DMS 273 (cell line): ENCODE results near the gene KCNQ1.

ENCODE experiments used
- DNase-seq: peaks from one replicate; lab custom pipeline; 2025; ENCODE audit not compliant: unreplicated experiment; lab: John Stamatoyannopoulos, UW

Gene KCNQ1

DNA sequence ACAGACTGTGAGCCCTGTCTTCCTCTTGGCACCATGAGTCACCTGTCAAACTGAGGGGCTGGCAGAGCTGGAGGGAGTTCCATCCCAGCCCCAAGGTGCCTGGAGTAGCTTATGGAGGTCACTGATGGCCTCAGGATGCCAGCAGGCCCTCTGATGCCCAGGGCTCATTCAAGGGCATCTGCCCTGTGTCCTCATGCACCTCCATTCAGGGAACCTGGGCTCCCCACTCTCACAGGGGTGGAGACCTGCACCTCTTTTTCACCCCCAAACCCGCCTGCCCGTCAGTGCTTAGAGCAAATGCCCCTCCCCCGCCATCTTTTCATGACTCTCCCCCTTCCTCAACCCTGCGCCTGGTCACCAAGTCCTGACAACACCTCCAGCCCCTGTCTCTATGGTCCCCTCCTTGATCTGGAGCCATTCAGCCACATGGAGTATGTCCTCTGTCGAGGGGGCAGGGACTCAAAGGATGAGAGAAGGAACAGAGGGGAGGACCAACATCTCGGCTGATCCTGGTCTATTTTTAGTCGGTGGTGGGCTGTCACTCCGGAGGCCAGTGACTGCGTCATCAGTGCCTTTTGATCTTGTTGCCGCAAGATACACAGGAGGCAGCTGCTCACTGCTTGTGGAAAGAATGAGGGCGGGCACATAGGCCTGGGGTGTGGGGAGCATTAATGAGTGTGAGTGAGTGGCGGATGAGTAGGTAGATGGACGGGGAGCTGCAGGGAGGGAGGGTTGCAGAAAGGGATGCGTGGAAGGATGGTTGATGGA lies 368.5 kb downstream of the KCNQ1 start:
- DNase-seq = no peak

DNA sequence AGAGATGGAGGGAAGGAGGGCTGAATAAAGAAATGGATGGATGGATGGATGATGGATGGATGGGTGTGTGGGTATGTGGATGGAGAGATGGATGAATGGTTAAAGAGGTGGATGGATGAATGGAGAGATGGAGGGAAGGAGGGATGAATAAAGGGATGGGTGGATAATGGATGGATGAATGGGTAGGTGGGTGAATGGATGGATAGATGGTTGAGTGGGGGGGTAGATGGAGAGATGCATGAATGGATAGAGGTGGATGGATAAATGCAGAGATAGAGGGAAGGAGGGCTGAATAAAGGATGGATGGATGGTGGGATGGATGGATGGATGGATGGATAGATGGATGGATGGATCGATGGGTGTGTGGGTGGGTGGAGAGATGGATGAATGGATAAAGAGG lies 369.2 kb downstream of the KCNQ1 start:
- no peak for DNase-seq

DNA sequence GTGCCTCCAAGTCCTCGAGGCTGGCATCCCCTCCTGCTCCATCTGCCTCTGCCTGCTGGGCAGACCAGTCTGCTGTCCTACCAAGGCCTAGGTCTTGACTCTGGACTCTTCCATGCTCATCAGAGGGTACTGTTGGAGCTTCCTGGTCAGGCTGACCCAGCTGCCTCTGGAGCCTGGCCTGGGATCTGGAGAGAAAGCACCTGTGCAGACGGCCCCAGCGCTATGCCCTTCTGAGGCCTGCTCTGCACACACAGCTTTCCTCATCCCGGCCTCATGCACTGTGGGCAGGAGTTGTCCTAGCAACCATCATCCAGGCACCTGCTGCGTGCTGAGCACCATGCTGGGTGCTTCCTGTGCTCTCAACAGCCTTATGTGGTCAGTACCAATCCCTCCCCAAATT lies 369.9 kb downstream of the KCNQ1 start:
- no peak for DNase-seq

DNA sequence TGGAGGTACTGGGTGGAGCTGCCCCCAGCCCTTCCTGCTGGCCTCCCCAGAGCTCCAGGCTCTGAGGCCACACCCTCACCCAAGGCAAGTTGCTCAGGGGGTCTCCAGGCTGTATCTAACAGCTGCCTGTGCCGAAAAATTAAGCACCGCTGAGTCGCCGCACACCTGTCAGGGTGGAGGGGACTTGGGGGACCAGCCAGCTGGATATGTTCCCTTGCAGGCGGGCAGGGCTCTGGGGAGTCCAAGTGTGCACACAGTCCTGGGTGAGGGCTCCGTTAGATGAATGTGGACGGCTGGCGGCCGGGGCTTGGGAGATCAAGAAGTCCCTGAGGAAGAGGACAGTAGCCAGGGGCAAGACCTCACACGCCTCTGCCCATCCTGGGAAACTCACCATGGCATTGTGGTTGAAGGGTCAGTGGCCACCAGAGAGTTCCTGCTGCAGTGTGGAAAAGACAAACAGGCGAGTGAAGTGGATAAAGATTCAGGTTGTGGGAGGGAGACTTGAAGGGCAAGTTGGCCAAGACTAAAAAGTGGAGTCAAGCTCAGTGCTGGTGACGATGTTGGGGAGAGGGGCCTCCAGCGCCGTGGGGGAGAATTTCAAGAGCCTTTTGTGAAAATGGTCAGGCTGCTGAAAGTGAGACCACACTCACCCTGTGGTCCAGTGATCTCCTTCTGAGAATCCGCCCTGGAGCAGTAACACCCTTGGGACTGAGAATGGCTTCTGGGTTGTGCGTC lies 371.1 kb downstream of the KCNQ1 start:
- DNase-seq = no peak

DNA sequence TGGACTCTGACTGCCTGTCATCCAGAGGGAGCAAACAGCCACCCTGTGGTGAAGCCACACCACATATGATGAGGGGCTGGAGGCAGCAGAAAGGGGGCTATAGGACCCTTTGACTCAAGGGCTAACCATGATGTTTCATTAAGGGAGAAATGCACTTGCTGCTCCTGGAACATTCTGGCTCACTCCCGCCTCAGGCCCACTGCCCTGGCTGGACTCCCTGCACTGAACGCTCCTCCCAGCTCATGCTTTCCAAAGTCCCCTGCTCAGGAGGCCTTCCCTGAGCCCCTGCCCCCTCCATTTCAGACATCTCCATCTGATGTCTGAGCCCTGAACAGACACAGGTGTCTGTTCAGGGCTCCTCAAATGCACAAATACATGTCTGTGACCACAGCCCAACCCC lies 371.7 kb downstream of the KCNQ1 start:
- no peak for DNase-seq

DNA sequence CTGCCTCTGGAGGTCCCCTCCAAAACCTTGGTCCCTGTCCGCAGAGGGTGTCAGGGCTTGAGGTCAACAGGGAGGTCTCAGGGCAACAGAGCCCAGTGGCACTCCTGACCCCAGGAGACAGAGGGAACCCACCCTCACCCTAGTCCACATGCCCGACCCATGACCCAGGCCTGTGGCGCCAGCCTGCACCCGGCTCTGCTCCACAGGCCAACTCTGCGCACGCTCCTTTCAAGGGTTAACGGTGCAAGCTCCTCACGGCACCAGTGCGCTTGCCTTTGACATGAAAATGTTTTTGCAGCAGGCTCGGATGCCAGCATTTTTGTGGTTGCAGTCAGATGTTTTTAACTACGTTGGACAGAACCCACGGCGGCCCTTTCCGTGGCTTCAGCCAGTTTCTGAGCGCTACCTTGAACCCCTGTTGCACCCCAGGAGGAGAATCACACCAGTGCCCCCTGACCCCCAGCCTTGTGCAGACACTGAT lies 372.2 kb downstream of the KCNQ1 start:
- no peak for DNase-seq

DNA sequence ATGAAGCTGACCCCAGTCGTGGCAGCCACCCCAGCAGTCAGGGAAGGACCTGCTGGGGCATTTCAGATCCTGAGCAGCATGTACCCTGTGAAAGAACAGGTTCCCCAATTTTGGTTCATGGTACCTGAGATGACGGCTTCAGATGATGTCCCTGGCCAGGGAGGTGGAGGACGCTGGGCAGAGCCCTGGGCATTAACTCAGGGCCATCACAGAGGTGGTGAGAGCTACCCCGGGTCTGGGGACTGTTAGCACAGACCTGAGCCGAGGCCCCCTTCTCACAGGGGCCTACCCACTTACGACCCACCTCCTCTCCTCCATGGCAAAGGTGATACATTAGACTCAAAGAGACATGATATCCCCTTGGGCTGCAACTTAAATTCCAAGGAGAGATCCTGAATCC lies 372.6 kb downstream of the KCNQ1 start:
- no peak for DNase-seq

DNA sequence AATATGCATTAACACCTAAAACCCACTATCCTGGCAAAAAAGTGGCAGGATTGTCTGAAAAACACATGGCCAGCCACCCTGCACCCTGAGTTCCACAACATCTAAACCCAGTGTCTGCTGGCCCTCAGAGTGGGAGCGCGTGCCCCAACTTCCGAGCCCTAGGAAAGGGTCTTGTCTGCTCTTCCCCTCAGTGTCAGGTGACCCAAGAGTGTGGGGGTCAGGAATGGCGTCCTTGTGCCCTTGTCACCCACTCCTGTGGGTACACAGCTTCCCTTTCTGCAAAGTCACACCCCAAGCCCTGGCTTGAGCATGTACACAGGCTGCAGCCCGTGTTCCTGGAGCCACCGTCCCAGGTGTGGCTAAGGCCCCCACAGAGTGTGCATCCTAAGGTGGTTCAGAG lies 373.2 kb downstream of the KCNQ1 start:
- no peak for DNase-seq

DNA sequence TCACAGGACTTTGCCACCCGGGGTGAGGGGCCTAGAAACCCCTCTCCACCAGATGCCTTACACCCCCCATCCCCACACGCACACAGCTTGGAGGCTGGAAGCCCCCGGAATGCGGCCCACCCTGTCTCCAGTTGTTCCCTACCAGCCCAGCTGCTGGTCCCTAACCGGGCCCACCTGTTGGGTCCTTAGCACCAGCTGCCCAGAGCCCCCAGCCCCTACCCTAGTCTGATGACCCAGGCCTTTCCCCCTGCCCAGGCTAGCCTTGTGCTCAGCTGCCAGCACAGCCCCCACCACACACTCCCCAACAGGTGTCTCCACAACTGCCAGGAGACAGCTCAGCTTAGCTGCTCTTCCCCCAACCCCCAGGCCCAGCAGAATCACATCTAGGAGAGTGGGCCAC lies 373.7 kb downstream of the KCNQ1 start:
- no peak for DNase-seq

DNA sequence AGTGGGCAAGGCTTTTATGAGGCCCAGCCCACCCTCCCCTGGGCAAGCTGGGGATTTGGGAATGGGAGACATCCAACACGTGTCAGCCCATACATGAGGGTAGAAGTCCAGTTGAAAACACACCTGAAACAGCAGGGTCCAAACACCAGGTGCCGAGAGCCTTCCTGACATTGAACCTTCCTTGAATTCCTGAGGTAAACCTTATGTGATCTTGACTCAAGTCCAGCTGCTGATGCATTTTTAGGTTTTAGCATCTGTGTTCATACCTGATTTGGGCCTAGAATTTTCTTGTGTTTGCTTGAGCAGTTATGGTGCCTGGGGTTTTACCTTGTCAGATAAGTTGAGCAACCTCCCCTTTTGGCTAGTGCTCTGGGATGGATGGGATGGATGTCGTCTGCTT lies 374.5 kb downstream of the KCNQ1 start:
- DNase-seq = no peak

DNA sequence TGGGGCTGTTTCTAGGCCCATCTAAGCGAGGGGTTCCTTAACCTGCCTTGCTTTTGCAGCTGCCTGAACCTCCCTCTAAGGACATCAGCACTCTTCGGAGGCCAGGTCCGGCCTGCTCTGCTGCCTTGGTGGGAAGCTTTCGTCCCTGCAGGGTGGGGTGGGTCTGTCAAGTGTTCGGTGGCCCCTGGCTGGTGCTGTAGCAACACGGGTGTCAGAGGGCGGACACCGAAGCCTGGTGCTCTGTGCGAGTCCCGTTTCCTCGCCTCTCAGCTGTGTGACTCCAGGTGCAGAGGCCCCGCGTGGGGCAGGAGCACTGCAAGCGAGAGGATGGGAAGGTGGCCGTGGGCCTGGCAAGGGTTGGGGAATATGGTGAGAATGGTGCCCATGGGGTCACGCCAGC lies 376.2 kb downstream of the KCNQ1 start:
- no peak for DNase-seq

DNA sequence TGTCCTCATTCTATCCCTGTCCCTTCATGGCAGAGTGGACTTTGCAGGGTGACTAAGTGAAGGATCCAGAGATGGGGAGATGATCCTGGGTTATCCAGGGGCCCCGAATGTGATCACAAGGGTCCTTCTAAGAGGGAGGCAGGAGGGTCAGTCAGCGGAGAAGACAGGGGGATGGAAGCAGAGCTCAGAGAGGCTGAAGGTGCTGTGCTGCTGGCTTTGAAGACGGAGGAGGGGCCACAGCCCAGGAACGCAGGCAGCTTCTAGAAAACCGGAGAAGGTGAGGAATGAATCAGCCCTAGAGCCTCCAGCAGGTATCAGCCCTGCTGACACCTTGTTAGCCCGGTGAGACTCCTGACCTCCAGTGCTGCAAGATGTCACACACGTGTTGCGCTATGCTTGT lies 377.1 kb downstream of the KCNQ1 start:
- no peak for DNase-seq

DNA sequence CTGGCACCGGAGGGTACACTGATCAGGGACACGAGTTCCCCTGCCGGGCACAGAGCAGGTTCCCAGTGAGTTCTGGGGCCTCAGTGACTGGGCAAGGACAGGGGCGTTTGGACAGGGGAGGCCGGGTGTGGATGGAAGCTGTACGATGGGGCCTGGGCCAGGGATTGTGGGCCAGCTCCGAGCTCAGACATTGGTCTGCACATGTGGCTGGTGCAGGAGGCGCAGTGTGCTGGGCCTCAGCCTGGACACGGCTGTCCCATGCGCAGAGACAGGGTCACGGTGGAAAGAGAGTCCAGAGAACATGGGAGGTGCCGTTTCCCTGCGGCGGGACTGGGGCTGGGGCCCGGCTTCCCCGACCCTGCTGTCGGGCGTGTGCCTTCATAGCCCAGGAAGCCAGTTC lies 380.0 kb downstream of the KCNQ1 start:
- DNase-seq = no peak

DNA sequence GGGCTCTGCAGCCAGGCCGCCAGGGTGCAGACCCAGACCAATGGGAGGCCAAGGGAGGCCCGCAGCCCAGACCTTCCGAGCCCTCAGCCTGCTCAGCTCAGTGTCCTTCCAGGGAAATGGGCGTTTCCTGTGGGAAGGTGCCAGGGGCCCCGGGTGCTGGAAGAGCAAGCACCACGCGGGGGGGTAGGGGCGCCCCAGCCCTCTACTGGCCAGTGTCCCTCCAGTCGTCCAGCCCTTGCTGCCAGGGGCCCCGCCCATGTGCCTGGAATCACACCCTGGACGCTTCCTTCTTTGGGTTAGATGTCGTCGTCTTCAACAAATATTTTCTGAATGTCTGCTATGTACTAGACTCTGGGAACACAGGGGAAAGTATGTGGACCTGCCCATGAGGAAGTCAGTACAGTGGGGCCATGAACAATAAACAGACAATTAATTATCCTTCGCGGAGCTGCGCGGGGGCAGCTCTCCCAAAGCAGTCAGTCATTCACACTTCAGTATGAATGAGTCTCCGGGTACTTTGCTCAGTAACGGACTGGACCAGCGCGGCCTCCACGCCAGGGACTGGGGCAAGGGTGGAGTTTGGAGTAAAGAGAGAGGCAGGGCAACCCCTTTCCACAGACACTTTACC lies 380.6 kb downstream of the KCNQ1 start:
- no peak for DNase-seq

DNA sequence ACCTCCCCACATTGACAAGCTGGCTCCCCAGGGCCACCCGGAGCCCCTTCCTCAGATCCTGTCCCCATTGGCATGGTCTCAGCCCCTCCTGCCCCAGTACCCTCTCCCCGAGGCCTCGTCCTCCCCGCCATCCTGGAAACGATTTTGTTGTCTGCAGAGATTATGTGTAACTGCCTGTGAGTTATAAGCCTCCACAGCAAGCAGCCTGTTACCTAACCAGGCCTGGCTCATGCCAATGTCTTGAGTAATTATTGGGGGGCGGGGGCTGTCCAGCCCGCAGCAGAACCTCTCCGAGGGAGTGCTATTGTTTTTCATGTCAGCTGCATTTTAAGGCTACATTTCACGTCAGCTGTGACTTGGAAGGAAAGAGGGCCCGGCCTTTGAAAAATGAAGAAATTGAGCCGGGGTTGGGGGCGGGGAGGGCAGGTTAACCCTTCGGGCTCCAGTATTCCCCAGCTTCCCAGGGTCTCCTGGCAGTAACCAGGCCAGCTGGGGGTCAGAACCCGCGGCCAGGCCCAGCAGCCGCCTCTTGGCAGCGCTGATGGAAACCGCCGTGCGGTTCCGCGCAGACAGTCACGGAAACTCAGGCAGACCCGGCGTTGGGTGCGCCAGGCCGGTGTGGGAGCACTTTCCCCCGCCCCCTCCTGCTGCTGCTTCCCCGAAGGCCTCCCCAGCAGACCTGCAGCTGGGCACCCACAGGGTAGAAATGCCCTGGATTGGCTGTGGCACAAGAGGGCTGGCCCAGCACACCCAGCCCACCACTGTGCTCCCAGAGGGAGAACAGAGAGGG lies 381.3 kb downstream of the KCNQ1 start:
- DNase-seq = no peak

DNA sequence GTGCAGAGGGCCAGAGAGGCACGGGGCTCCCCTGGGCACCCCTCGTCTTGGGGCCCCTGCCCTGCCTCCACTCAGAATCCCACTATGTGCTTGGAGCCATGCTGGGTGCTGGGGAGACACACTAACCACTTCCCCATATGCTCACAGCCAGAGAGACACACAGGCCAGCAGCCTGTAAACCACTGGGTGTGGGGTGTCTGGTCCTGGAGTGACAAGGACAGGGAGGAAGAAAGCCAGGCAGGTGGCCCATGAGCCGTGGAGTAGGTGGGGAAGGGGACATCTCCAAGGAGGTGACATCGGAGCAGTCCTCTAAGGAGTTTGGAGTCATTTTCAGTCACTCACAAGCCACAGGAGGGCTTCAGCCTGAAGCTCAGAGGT lies 381.9 kb downstream of the KCNQ1 start:
- no peak for DNase-seq

DNA sequence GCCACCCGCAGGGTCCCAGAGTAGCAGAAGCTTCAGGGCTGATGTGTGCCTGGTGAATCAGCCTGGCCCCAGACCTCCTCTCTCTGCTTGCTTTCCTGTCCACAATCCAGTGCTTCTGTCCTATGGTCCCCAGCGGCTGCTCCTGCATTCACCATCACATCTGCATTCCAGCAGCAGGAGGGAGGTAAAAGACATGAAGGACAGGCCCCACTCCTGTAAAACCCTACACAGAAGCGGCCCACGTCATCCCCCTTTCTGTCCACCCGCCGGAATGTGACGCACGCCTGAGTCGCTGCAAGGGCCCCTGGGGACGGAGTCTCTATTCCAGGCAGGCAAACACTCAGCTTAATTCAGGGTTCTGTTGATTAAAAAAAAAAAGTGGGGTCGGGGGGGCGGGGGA lies 382.4 kb downstream of the KCNQ1 start:
- DNase-seq = no peak

DNA sequence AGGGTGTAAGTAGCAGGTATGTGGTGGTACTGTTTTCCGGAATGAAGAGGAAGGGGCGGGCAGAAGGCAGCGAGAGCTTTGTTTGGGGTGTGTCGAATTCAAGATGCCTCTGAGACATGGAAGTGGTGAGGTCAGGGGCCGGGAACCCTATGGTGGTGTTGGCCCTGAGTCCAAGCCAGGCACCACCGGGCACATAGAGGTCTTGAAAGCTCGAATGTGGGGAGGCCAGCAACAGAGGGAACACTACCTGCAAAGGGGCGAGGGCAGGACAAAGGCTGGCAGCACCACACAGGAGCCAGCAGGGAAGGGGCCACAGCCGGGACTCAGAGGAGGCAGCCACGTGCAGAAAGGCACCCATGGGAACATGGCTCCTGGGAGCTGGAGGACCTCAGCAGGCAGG lies 383.0 kb downstream of the KCNQ1 start:
- no peak for DNase-seq

DNA sequence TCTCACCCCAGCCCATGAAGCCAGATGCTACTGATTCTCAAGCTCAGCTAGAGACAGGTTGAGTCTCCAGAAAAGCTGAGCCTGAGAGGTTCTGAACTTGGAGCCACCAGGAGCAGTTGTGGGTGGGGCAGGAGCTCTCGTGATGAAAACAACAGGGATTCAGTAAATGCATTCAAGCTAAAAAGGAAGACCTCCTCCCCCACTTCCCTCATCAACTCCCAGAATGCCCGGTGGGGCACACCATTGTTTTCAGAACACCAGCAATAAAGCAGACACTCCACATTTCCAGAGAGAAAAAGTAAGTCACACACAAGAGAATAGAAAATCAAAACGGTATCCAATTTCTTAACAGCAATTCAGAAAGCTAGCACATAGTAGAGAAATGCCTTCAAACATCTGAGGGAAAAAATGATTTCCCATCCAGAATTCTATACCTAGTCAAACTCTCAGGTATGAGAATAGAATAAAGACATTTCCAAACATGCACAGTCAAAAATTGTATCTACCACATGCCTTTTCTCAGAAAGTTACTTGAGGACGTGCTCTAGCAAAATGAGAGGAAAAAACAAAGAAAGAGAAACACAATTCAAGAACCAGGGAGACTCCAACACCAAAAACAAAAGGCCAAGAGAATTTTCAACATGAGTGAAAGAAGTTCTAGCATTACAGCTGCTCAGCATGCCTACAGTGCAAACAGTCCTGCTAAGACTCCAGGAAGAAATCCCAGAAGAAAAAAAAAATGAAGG lies 383.9 kb downstream of the KCNQ1 start:
- DNase-seq = no peak

DNA sequence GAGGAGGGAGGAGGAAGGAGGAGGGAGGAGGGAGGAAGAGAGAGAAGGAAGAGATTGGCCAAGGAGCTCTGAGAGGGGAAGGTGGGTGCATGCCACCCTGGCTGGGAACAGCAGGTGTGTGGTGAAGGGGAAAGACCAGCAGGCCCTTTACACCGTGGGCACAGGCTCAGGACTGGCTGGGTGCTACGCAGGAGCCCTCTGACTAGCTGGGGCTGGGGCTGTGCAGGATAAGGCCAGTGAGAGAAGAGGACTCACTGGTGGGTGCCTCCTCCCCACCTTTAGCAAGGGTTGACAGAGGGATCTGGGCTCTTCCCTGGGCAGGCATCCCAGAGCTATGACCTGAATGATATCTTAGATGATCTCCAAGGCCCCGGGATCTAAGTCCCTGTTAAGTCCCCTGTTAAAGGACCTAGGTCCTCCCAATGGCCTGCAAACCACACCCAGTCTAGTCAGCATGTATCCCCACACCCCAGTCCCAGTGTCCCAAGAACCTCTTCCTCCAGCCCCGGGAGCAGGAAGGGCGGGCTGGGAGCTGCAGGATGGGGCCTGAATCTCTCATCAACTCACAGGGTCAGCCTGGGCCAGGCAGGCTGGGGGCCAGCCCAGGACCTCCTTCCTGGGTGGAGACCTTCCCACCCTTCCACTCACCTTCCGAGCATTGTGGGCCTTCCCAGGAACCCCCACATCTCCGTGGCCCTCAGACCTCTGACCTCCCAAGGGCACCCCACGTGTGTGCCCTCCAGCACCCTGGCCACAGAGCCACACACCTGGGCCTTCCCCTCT lies 385.4 kb downstream of the KCNQ1 start:
- DNase-seq = no peak
